ENCODE data around the gene LIMCH1. TPM values are rescaled to one million over a fixed set of nuclear protein-coding genes. Genes with fewer than 3 reads are reported as not detected.

The LIMCH1 gene
- polyA plus RNA-seq, 1 donor (not counting 4 experiments of a cell fraction or from before 2014, with no cell fraction given): 1.1 TPM

DNA sequence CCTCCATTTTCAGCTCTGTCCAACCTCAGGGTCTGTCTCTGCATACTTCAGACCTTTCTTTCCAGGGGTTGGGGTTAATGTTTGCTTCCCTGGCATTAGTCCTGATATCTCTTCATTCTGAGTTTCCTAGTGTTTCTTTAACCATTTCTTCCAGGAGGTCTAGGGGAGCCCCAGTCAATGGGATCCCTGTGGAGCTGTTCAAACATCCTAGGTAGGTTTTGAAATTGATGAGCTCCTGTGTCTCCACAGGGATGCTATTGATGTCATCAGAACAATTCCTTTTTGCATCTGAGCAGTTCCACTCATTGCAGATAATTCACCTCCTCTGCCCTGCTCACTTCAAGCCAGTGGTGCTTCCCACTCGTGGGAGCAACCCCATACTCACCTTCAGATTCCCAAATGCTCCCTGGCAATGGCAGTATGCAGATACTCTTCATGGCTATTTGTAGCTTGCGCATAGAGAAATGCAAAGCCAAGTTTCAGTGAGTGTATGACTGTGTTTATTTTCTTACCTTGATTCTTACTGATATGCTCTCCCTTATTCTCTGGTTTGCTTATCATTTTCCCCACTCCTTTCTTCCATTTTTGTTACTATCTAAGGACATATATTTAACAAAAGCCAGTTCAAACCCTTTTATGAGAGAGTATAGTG, 33.7 kb upstream of the LIMCH1 start:
- no peak overlapping the region for H2AFZ ChIP-seq (ENCODE audit: control insufficient read depth, low read length)
- H3K27me3 ChIP-seq (ENCODE audit: control insufficient read depth, extremely low read depth, insufficient read depth, low read length): no peaks in the 10 kb centered on the region
- dilution Hi-C loops (cut with MboI; ENCODE audit: extremely low pct_ligation_motif_present, low sequenced_read_pairs): no loop called here
- TF ChIP-seq CTCF (optimal IDR thresholded peaks at IDR 0.05 in 1 of 3, IDR thresholded peaks at IDR 0.05 in 1 of 3, conservative IDR thresholded peaks at IDR 0.05 in 1 of 3; ENCODE audit: extremely low read depth in 1 of 3, insufficient read depth in 2 of 3, low read length in 3 of 3) (no peak), EZH2 (IDR thresholded peaks at IDR 0.05; ENCODE audit: low read length) (no peak)
- no peaks in the 10 kb centered on the region for H4K20me1 ChIP-seq (ENCODE audit: control insufficient read depth, extremely low read depth, insufficient read depth, low read length)
- no peak overlapping the region for H3K4me3 ChIP-seq (ENCODE audit: control insufficient read depth in 2 of 3, extremely low read depth in 1 of 3, insufficient read depth in 2 of 3, low read depth in 1 of 3, low read length in 3 of 3)
- no peaks in the 10 kb centered on the region for H3K4me1 ChIP-seq (ENCODE audit: control insufficient read depth, extremely low read depth, insufficient read depth, low read length)
- H3K9ac ChIP-seq (ENCODE audit: control insufficient read depth, extremely low read depth, insufficient read depth, low read length): no peak overlapping the region
- H3K4me2 ChIP-seq (ENCODE audit: control insufficient read depth, extremely low read depth, insufficient read depth, low read depth, low read length): no peak overlapping the region
- no peaks in the 10 kb centered on the region for H3K9me3 ChIP-seq (ENCODE audit: control insufficient read depth, low read depth, low read length)
- no peaks in the 10 kb centered on the region for H3K36me3 ChIP-seq (ENCODE audit: control insufficient read depth in 2 of 2, extremely low read depth in 1 of 2, insufficient read depth in 2 of 2, low read length in 2 of 2)
- FAIRE-seq (no peak), DNase-seq (ENCODE audit: low read depth, low spot score) (no peak)
- H3K9me1 ChIP-seq (ENCODE audit: control insufficient read depth, extremely low read depth, insufficient read depth, low read length): no peaks in the 10 kb centered on the region
- H3K27ac ChIP-seq (ENCODE audit: control insufficient read depth, insufficient read depth, low read length): no peak overlapping the region
- H3K79me2 ChIP-seq (ENCODE audit: control insufficient read depth, insufficient read depth, low read length): no peaks in the 10 kb centered on the region

- Histone ChIP-seq H3K27ac (ENCODE audit: control insufficient read depth, insufficient read depth, low read length) (no peak overlapping the region), H3K9me3 (ENCODE audit: control insufficient read depth, low read depth, low read length) (no peaks in the 10 kb centered on the region), H3K36me3 (ENCODE audit: control insufficient read depth in 2 of 2, extremely low read depth in 1 of 2, insufficient read depth in 2 of 2, low read length in 2 of 2) (no peaks in the 10 kb centered on the region), H2AFZ (ENCODE audit: control insufficient read depth, low read length) (no peak overlapping the region), H3K9me1 (ENCODE audit: control insufficient read depth, extremely low read depth, insufficient read depth, low read length) (no peaks in the 10 kb centered on the region), H3K4me3 (ENCODE audit: control insufficient read depth in 2 of 3, extremely low read depth in 1 of 3, insufficient read depth in 2 of 3, low read depth in 1 of 3, low read length in 3 of 3) (no peak overlapping the region), H3K4me2 (ENCODE audit: control insufficient read depth, extremely low read depth, insufficient read depth, low read depth, low read length) (no peak overlapping the region), H3K9ac (ENCODE audit: control insufficient read depth, extremely low read depth, insufficient read depth, low read length) (no peak overlapping the region), H3K4me1 (ENCODE audit: control insufficient read depth, extremely low read depth, insufficient read depth, low read length) (no peaks in the 10 kb centered on the region), H3K79me2 (ENCODE audit: control insufficient read depth, insufficient read depth, low read length) (no peaks in the 10 kb centered on the region), H3K27me3 (ENCODE audit: control insufficient read depth, extremely low read depth, insufficient read depth, low read length) (no peaks in the 10 kb centered on the region), H4K20me1 (ENCODE audit: control insufficient read depth, extremely low read depth, insufficient read depth, low read length) (no peaks in the 10 kb centered on the region)
- TF ChIP-seq EZH2 (IDR thresholded peaks at IDR 0.05; ENCODE audit: low read length) (no peak), CTCF (optimal IDR thresholded peaks at IDR 0.05 in 1 of 3, IDR thresholded peaks at IDR 0.05 in 1 of 3, conservative IDR thresholded peaks at IDR 0.05 in 1 of 3; ENCODE audit: extremely low read depth in 1 of 3, insufficient read depth in 2 of 3, low read length in 3 of 3) (no peak)
- dilution Hi-C loops (cut with MboI; ENCODE audit: extremely low pct_ligation_motif_present, low sequenced_read_pairs): no loop called here
- FAIRE-seq: no peak
- DNase-seq (ENCODE audit: low read depth, low spot score): no peak
These were observed 32.7 kb upstream of the LIMCH1 start for GRCh38 chr4:41505161-41505661.

Data from keratinocyte (primary cell).